A549 (cell line): ENCODE data around the gene FGF19. TPM values are rescaled to one million over a fixed set of nuclear protein-coding genes. Genes with fewer than 3 reads are reported as not detected.
"Not testable (repeated sequence)": the region's sequence is repeated elsewhere in the genome, so short reads cannot be mapped to it uniquely, and the experiment has no call there.

Experiments used
- ATAC-seq, 2 experiments: fragments of 200-7000 bp in 1 of 2; fragments of >200 bp in 1 of 2; cut with Nextera tagmentation in 1 of 2; cut with Tn5 transposase in 1 of 2; 3 replicates each; pipeline versions ENCODE4 v1.8.0 to v1.9.1; 2018 to 2020; ENCODE audit warnings: mild to moderate bottlenecking in 1 of 2, moderate library complexity in 1 of 2
- CTCF ChIA-PET: fragments of 300-600 bp; sonication (Branson Sonifier 250); formaldehyde crosslinking; extraction: SDS; loops from one replicate; lab custom pipeline; 2021; ENCODE audit warnings: antibody characterized with exemption, inconsistent platforms; lab: Yijun Ruan, JAX
- POLR2A ChIA-PET: fragments of 350-600 bp; formaldehyde crosslinking; extraction: SDS; loops from one replicate; lab custom pipeline; 2021; ENCODE audit warnings: antibody characterized with exemption, inconsistent platforms; lab: Yijun Ruan, JAX
- DNase-seq, 2 experiments: peaks; one replicate each; pipeline versions ENCODE4 v3.0.0 to v3.0.0-alpha.2; 2011 to 2016; ENCODE audit warnings: low read depth in 1 of 2, low spot score in 1 of 2
- FAIRE-seq: peaks from 2 replicates; lab custom pipeline; 2011; peaks lifted over from hg19 to GRCh38; lab: Jason Lieb, UNC
- H3K27ac ChIP-seq, 2 experiments: fragments of >200 bp; sonication (Bioruptor Twin); formaldehyde crosslinking; 3 replicates each; pipeline ENCODE4 v1.5.1; 2016 to 2017
- H3K4me1 ChIP-seq: fragments of >200 bp; sonication (Bioruptor Twin); formaldehyde crosslinking; 3 replicates; pipeline ENCODE4 v1.6.1; 2016
- H3K4me2 ChIP-seq: fragments of >200 bp; sonication (Bioruptor Twin); formaldehyde crosslinking; 3 replicates; pipeline ENCODE4 v1.6.1; 2016
- H3K4me3 ChIP-seq: fragments of >200 bp; sonication (Bioruptor Twin); formaldehyde crosslinking; 3 replicates; pipeline ENCODE4 v1.5.1; 2016
- H3K9me3 ChIP-seq: fragments of >200 bp; sonication (Bioruptor Twin); formaldehyde crosslinking; 3 replicates; pipeline ENCODE4 v1.6.1; 2016
- BHLHE40 ChIP-seq: IDR thresholded peaks from 2 replicates; pipeline ENCODE4 v1.6.1; 2012; ENCODE audit warnings: low read depth, low read length, inconsistent platforms
- CBX8 ChIP-seq: fragments of 200-600 bp; sonication (generic); IDR thresholded peaks from 2 replicates; pipeline ENCODE4 v1.6.1; 2016
- CHD2 ChIP-seq: fragments of 150-350 bp; IDR thresholded peaks from 2 replicates; pipeline ENCODE4 v1.6.1; 2014; ENCODE audit warnings: low read length; ENCODE audit not compliant: partially characterized antibody
- CHD4 ChIP-seq: fragments of 200-600 bp; sonication (generic); IDR thresholded peaks from 2 replicates; pipeline ENCODE4 v1.6.1; 2016; ENCODE audit warnings: antibody characterized with exemption, mild to moderate bottlenecking, borderline replicate concordance
- EP300 ChIP-seq, 2 experiments: fragments of >200 bp; sonication (Bioruptor Twin); formaldehyde crosslinking; IDR thresholded peaks; 2 replicates in 1 of 2; 3 replicates in 1 of 2; pipeline ENCODE4 v1.6.1; 2016 to 2017
- FOXS1 ChIP-seq: fragments of 250-450 bp; sonication (Bioruptor Pico); IDR thresholded peaks from 2 replicates; pipeline ENCODE4 v1.5.0; 2020; ENCODE audit warnings: mild to moderate bottlenecking, moderate library complexity
- HDAC2 ChIP-seq: fragments of 200-600 bp; sonication (generic); IDR thresholded peaks from 2 replicates; pipeline ENCODE4 v1.6.1; 2016
- HES2 ChIP-seq: fragments of >200 bp; sonication (Bioruptor Twin); formaldehyde crosslinking; IDR thresholded peaks from 2 replicates; pipeline ENCODE4 v1.6.1; 2016
- HOXB5 ChIP-seq: fragments of 250-450 bp; sonication (Bioruptor Pico); IDR thresholded peaks from 2 replicates; pipeline ENCODE4 v1.5.0; 2020; ENCODE audit warnings: mild to moderate bottlenecking, moderate library complexity
- JUN ChIP-seq, 2 experiments: fragments of >200 bp; sonication (Bioruptor Twin); formaldehyde crosslinking; IDR thresholded peaks; 2 replicates in 1 of 2; 3 replicates in 1 of 2; pipeline ENCODE4 v1.6.1; 2016 to 2017
- KDM5A ChIP-seq: fragments of 200-600 bp; sonication (generic); IDR thresholded peaks from 2 replicates; pipeline ENCODE4 v1.6.1; 2016; ENCODE audit warnings: antibody characterized with exemption, mild to moderate bottlenecking
- MAX ChIP-seq: IDR thresholded peaks from 2 replicates; pipeline ENCODE4 v1.6.1; 2012
- MAZ ChIP-seq: fragments of 150-350 bp; IDR thresholded peaks from 2 replicates; pipeline ENCODE4 v1.6.1; 2014; ENCODE audit warnings: antibody characterized with exemption, low read depth, low read length, borderline replicate concordance
- NFE2L2 ChIP-seq: fragments of 150-350 bp; conservative IDR thresholded peaks from 2 replicates; pipeline ENCODE4 v1.6.1; 2014; ENCODE audit warnings: low read length
- NPAS2 ChIP-seq: fragments of 250-450 bp; sonication (Bioruptor Pico); IDR thresholded peaks from 2 replicates; pipeline ENCODE4 v1.8.0; 2022; ENCODE audit warnings: mild to moderate bottlenecking, moderate library complexity, borderline replicate concordance
- NR3C1 ChIP-seq: fragments of >200 bp; sonication (Bioruptor Twin); formaldehyde crosslinking; IDR thresholded peaks from 3 replicates; pipeline ENCODE4 v1.6.1; 2017
- PBX3 ChIP-seq: IDR thresholded peaks from 2 replicates; pipeline ENCODE4 v1.6.1; 2012
- RARB ChIP-seq: fragments of 250-450 bp; sonication (Bioruptor Pico); IDR thresholded peaks from 2 replicates; pipeline ENCODE4 v1.8.0; 2021; ENCODE audit warnings: mild to moderate bottlenecking, moderate library complexity
- RCOR1 ChIP-seq: fragments of 150-350 bp; IDR thresholded peaks from 2 replicates; pipeline ENCODE4 v1.6.1; 2014; ENCODE audit warnings: antibody characterized with exemption, low read length, low read depth
- RNF2 ChIP-seq: fragments of 200-600 bp; sonication (generic); IDR thresholded peaks from 2 replicates; pipeline ENCODE4 v1.6.1; 2016; ENCODE audit warnings: low read depth, mild to moderate bottlenecking, antibody characterized with exemption, moderate library complexity, borderline replicate concordance
- TFCP2L1 ChIP-seq: fragments of 250-450 bp; sonication (Bioruptor Pico); IDR thresholded peaks from 2 replicates; pipeline ENCODE4 v1.5.0; 2021; ENCODE audit warnings: mild to moderate bottlenecking
- USF2 ChIP-seq: fragments of 450-650 bp; IDR thresholded peaks from 2 replicates; pipeline ENCODE4 v1.6.1; 2014; ENCODE audit warnings: antibody characterized with exemption
- ZC3H11A ChIP-seq: fragments of 450-650 bp; IDR thresholded peaks from 2 replicates; pipeline ENCODE4 v1.6.1; 2014; ENCODE audit warnings: antibody characterized with exemption, mild to moderate bottlenecking
- ZFP36 ChIP-seq: fragments of 450-650 bp; IDR thresholded peaks from 2 replicates; pipeline ENCODE4 v1.6.1; 2014; ENCODE audit warnings: borderline replicate concordance; ENCODE audit not compliant: partially characterized antibody
- ZSCAN20 ChIP-seq: fragments of 250-450 bp; sonication (Bioruptor Pico); IDR thresholded peaks from 2 replicates; pipeline ENCODE4 v1.8.0; 2022; ENCODE audit warnings: mild to moderate bottlenecking, moderate library complexity
- WGBS: methylation state at CpG from one replicate; pipeline ENCODE4 v1.1.6; 2017; ENCODE audit errors: missing lambda C conversion rate; 5-methylcytosine and 5-hydroxymethylcytosine counted together
- polyA plus RNA-seq, 4 experiments: library from polyadenylated mRNA; depleted of rRNA in 3 of 4; stranded (reverse); fragments of >200 nt; fragmentation: RNase III in 1 of 4; extraction: RNeasy Plus Mini Kit Qiagen cat#74134 plus additional on column Dnase treatment in 1 of 4; gene quantifications; 2 replicates in 3 of 4; 3 replicates in 1 of 4; pipeline ENCODE4 v1.2.3, GENCODE V29; 2011 to 2017

The FGF19 gene
- polyA plus RNA-seq, 2 of the 4 experiments (the other 2 are of a cell fraction): 0.05 to 0.31 TPM

- TF ChIP-seq ZSCAN20 (no peak), PBX3 (no peak), CBX8 (no peak), HOXB5 (CRISPR knock-in tag) (no peak), NPAS2 (CRISPR knock-in tag) (no peak), RCOR1 (no peak), EP300 (IDR thresholded peaks at IDR 0.05) (no peak), RARB (CRISPR knock-in tag) (no peak), CHD4 (no peak), NFE2L2 (no peak), HES2 (no peak), NR3C1 (no peak), MAX (no peak), RNF2 (no peak), TFCP2L1 (CRISPR knock-in tag) (no peak), ZFP36 (no peak)
- Histone ChIP-seq H3K4me3 (no peak overlapping the region), H3K4me1 (peaks cover 10% of the 10 kb centered on the region), H3K9me3 (0 out of 3 replicates have a peak, but pooled peaks cover 1% of the 10 kb centered on the region), H3K27ac (no peak overlapping the region), H3K4me2 (no peak overlapping the region)
- ChIA-PET CTCF (interaction anchor here (1.6 to 2.3 kb wide), 2 partner anchors 178 to 192 kb away, joined by 3 to 8 read pairs; no protein-coding TSS in a partner anchor), POLR2A (no interaction called here)
- WGBS: 85% methylated on average over 6 of the region's 8 CpGs
- DNase-seq (no peak), FAIRE-seq (no peak), ATAC-seq (no peak)
These were observed 6.4 kb downstream of the FGF19 start for GRCh38 chr11:69697469-69697843.

GRCh38 chr11:69696749-69697468, 6.9 kb downstream of the FGF19 start:
- peaks cover 10% of the 10 kb centered on the region for H3K4me1 ChIP-seq
- CTCF ChIA-PET: interaction anchor here (0.7 to 2.6 kb wide), 9 partner anchors 8 to 475 kb away, joined by 3 to 19 read pairs (median 6); no protein-coding TSS in a partner anchor

GRCh38 chr11:69695995-69696394, 7.8 kb downstream of the FGF19 start:
- ATAC-seq, H3K9me3 ChIP-seq, POLR2A ChIA-PET, H3K4me2 ChIP-seq, H3K4me3 ChIP-seq, H3K27ac ChIP-seq, DNase-seq, FAIRE-seq: not testable (repeated sequence)
- CTCF ChIA-PET: interaction anchor here (1.0 to 2.6 kb wide), 10 partner anchors 9 to 500 kb away, joined by 3 to 19 read pairs (median 5); no protein-coding TSS in a partner anchor
- peaks cover 10% of the 10 kb centered on the region for H3K4me1 ChIP-seq
- WGBS: 66% methylated on average over 6 of the region's 6 CpGs

More at GRCh38 chr11:69696749-69697468, 6.9 kb downstream of the FGF19 start:
- WGBS: 81% methylated on average over 15 of the region's 15 CpGs
- no peak for DNase-seq
- no peak for TF ChIP-seq BHLHE40
- TF ChIP-seq FOXS1 (CRISPR knock-in tag): no peak
- no peak for TF ChIP-seq MAZ
- no peak for TF ChIP-seq KDM5A
- TF ChIP-seq RNF2: no peak
- no peak for TF ChIP-seq HDAC2
- no peak for TF ChIP-seq PBX3
- TF ChIP-seq ZC3H11A: no peak
- TF ChIP-seq JUN (IDR thresholded peaks at IDR 0.05): no peak
- TF ChIP-seq USF2: no peak
- no peak for TF ChIP-seq CHD2
- no peak for ATAC-seq
- Histone ChIP-seq H3K4me2 (no peak overlapping the region), H3K27ac (no peak overlapping the region), H3K4me3 (no peak overlapping the region), H3K9me3 (0 out of 3 replicates have a peak, but pooled peaks cover 4% of the 10 kb centered on the region)
- POLR2A ChIA-PET: no interaction called here
- FAIRE-seq: no peak
